D721Med (cell line): Measurements from ENCODE around the gene RC3H2.
A peak's percentile ranks its signal among the peaks of the same experiment; 100 is the strongest.
"Not testable (repeated sequence)": the region's sequence is repeated elsewhere in the genome, so short reads cannot be mapped to it uniquely, and the experiment has no call there.

ENCODE experiments used
- DNase-seq: peaks from one replicate; pipeline ENCODE4 v3.0.0; 2011; ENCODE audit warnings: low spot score; ENCODE audit not compliant: insufficient read length
- FAIRE-seq: peaks from 2 replicates; lab custom pipeline; 2011; peaks lifted over from hg19 to GRCh38; lab: Jason Lieb, UNC
- TF ChIP-seq, protein P1 (sequence below): IDR thresholded peaks from 2 replicates; pipeline ENCODE4 v1.5.1; 2012; ENCODE audit warnings: mild to moderate bottlenecking, control low read depth; ENCODE audit not compliant: insufficient read depth; ENCODE audit errors: missing control alignments

RC3H2 gene

DNA sequence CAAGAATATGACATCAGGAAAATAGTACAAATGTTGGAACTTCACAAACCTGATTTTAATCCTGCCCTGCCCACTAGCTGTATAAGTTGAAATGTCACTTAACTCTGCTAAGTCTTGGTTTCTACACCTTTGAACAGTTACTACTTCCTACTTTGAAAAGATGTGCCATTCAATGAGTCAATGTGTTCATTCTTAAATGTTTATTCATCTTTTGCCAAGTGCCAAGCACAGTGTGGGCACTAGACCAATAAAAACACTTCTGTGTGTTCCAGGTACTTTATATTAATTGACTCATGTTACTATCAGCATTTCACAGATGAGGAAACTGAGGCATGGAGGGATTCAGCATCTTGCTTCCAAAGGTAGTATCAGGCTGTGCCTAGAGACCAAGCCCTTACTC lies 89.6 kb downstream of the RC3H2 start:
- no peak for FAIRE-seq
- no peak for DNase-seq

DNA sequence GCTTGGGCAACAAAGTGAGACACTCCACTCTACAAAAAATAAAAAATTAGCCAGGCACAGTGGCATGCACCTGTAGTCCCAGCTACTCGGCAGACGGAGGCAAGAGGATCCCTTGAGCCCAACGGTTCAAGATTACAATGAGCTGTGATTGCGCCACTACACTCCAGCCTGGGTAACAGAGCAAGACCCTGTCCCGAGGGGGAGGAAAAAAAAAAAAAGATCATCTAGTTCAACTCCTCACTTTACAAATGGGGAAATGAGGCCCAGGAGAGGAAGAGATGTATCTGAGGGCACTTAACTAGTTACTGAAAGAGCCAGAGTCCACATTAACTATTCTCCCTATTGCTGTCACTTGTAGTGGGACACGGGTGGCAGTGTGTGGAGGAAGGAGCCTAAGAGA lies 90.6 kb downstream of the RC3H2 start:
- DNase-seq = no peak
- TF ChIP-seq, protein P1, sequence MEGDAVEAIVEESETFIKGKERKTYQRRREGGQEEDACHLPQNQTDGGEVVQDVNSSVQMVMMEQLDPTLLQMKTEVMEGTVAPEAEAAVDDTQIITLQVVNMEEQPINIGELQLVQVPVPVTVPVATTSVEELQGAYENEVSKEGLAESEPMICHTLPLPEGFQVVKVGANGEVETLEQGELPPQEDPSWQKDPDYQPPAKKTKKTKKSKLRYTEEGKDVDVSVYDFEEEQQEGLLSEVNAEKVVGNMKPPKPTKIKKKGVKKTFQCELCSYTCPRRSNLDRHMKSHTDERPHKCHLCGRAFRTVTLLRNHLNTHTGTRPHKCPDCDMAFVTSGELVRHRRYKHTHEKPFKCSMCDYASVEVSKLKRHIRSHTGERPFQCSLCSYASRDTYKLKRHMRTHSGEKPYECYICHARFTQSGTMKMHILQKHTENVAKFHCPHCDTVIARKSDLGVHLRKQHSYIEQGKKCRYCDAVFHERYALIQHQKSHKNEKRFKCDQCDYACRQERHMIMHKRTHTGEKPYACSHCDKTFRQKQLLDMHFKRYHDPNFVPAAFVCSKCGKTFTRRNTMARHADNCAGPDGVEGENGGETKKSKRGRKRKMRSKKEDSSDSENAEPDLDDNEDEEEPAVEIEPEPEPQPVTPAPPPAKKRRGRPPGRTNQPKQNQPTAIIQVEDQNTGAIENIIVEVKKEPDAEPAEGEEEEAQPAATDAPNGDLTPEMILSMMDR = no peak
- FAIRE-seq = no peak

More for the DNA sequence above, 89.6 kb downstream of the RC3H2 start:
- TF ChIP-seq, protein P1 = no peak

DNA sequence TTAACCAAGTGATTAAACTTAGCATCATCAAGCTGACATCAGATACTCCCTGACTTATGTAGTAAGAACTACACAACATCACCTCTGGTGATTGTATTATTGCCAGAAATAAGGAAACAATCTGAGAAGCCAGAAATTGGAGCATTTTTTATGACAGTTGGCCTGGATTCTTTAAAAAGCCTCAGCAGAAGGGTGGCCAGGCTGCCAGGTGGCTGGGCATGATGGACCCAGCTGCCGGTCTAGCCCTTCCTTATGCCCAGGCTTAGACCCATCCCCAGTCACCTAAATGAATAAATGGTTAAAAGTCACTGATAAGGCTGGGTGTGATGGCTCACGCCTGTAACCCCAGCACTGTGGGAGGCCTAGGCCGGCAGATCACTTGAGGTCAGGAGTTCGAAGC lies 92.4 kb downstream of the RC3H2 start:
- no peak for DNase-seq
- no peak for FAIRE-seq
- TF ChIP-seq, protein P1 = no peak

DNA sequence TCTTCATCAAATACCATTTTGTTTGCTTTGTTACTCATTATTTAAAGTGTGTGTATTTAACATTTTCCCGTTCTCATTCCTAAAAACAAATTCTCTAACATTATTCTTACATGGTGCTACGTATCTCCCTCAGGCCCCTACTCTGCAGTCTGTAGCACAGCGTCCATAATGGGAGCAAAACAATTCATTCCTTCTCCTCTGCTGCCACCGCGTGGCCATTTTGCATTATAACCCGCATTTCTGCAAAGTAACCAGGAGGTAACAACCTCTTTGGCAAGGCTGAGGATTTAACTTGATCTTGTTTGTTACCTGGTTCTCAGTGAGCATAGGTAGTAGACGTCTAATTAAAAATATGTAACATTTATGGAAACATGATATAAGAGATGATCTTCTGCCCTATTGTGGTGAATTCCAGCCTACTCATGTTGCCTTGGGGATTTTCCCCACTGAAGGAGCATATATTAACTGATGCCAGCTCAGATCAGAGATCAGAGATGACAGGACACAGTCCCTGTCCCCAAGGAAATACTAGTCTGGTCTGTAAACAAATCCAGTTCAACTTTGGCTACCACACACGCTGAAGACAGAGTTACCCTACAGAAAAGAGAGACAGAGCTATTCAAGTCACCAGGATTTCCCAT lies 94.7 kb downstream of the RC3H2 start:
- FAIRE-seq (peak; percentile 70), DNase-seq (peak; percentile 54)
- TF ChIP-seq, protein P1 = peak; percentile 92

DNA sequence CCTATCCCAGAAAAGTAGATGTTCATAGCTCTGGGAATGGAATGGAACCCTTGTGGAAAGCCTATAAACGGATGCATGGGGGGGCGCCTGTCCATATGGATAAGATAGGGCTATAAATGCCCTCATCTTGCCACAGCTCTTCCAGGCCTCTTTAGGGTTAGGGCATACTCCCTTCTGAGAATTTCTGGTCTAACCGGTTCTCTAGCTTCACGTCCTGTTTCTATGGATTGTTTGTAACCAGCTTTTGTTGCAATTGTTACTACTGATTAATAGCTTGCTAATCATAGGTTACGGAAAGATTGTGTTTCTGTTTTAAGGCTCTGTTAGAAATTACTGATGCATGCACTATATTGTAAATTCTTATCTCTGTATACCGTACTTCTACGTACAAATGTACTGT lies 95.9 kb downstream of the RC3H2 start:
- FAIRE-seq, DNase-seq: not testable (repeated sequence)

DNA sequence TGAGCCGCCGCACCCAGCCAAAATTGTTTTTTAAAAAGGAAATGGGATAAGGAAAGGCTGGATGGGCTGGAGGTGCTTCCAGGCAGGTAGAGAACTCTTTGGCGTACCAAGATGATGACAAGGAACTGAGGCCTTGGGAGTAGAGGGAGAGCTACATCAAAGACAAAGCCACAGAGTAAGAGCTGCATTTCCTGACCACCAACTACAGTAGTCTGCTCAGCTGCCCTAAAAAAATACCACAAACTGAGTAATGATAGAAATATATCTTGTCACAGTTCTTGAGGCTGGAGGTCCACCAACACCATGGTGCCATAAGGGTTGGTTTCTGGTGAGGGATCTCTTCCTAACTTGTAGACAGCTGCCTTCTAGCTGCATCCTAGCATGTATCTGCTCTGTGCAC lies 97.0 kb downstream of the RC3H2 start:
- no peak for FAIRE-seq
- TF ChIP-seq, protein P1 = no peak
- DNase-seq = no peak

DNA sequence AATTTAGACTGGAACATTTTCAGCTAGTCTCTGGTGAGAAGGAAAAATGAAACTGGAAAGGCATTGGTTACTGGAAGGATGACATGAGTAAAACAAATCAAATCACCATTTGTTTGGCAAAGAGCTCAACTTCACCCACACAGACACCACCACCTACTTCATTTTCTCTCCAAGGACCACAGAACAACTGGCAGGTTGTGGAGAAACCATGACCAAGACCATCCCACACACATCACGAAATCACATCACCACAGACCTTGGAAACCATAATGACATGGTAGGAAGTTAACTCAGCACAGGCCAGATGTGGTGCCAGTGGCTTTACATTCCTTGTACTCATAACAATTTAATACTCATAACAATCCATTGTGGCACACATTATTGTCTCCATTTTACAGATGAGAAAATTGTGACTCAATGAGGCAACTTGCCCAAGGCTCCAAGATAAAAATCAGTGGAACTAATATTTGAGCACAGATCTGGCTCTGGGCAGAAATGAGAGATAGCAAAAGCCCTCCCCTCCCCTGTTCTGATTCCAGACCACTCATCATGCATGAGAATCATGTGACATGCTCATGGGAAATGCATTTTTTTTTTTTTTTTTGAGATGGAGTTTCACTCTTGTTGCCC lies 97.8 kb downstream of the RC3H2 start:
- TF ChIP-seq, protein P1 = no peak
- DNase-seq (no peak), FAIRE-seq (no peak)
